ENCODE data around the gene TTLL11.

DNA sequence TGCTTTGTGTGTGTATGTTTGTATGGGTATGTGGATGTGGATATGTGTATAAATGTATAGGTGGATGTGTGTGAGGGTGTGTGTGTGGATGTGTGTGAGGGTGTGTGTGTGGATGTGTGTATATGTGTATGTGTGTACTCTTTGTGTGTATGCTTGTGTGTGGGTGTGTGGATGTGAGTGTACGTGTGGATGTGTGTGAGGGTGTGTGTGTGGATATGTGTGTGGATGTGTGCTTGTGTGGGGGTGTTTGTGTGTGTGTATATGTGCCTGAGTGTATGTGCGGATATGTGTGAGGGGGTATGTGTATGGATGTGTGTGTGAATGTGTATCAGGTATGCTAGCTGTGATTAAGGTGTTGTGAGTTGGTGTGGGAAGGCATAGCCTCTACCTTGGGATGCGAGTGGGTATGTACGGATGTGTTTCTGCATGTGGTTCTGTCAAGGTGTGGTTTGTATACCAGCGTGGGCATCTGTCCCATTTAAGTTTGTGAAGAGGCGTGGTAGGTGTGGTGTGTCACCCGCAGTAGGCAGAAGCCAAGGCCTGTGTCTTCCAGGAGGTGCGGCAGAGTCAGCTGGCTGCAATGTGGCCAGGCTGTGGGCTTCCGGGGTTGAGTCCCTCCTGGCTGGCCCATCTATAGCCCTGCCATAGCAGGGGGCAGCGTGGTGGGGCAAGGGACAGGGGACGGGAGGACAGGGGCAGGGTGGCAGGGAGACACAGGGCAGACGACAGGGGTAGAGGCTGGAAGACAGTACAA, 285.9 kb downstream of the TTLL11 start:
- TF ChIP-seq POLR2A (IDR thresholded peaks at IDR 0.05) (no peak), CTCF (IDR thresholded peaks at IDR 0.05) (no peak)

All from transverse colon (tissue), 3 donors.